ENCODE measurements around the gene ALG2. TPM values are rescaled to one million over a fixed set of nuclear protein-coding genes. Genes with fewer than 3 reads are reported as not detected.
"Not testable (repeated sequence)": the region's sequence is repeated elsewhere in the genome, so short reads cannot be mapped to it uniquely, and the experiment has no call there.

ALG2 gene
- total and polyA plus RNA-seq, 10 donors = 15.4 to 39.5 (median 26.0) TPM

GRCh38 chr9:99199938-99200539 is 21.7 kb downstream of the ALG2 start:
- H3K27me3 ChIP-seq (replicated peaks in 1 of 7) = no peaks in the 10 kb centered on the region
- no peaks in the 10 kb centered on the region for H3K9me3 ChIP-seq
- H3K27ac ChIP-seq = no peak overlapping the region
- WGBS, 5 donors = 78 to 83% (median 79%) methylated on average over 8 of the region's 8 CpGs
- intact Hi-C loops (cut with DNase I; ENCODE audit: low total_unique reads) = no loop called here
- no peaks in the 10 kb centered on the region for H3K36me3 ChIP-seq
- DNase-seq = no peak
- no peaks in the 10 kb centered on the region for H3K4me1 ChIP-seq
- no peak for TF ChIP-seq CTCF (IDR thresholded peaks at IDR 0.05 in 8 of 11, conservative IDR thresholded peaks at IDR 0.05 in 3 of 11)
- no peak for TF ChIP-seq POLR2AphosphoS5 (IDR thresholded peaks at IDR 0.05)
- TF ChIP-seq POLR2A (IDR thresholded peaks at IDR 0.05) = no peak
- no peak overlapping the region for H3K4me3 ChIP-seq

GRCh38 chr9:99197987-99198386 is 23.8 kb downstream of the ALG2 start:
- H3K4me3 ChIP-seq = no peak overlapping the region
- H3K27ac ChIP-seq = no peak overlapping the region
- TF ChIP-seq POLR2A (IDR thresholded peaks at IDR 0.05) (no peak), CTCF (IDR thresholded peaks at IDR 0.05 in 8 of 11, conservative IDR thresholded peaks at IDR 0.05 in 3 of 11) (no peak), POLR2AphosphoS5 (IDR thresholded peaks at IDR 0.05) (no peak)
- intact Hi-C loops (cut with DNase I; ENCODE audit: low total_unique reads) = no loop called here
- no peak for DNase-seq
- WGBS, 5 donors = 79 to 93% (median 83%) methylated on average over 9 of the region's 9 CpGs
- H3K27me3 ChIP-seq (replicated peaks in 1 of 7) = no peaks in the 10 kb centered on the region
- H3K4me1 ChIP-seq = no peaks in the 10 kb centered on the region
- no peaks in the 10 kb centered on the region for H3K9me3 ChIP-seq
- H3K36me3 ChIP-seq = no peaks in the 10 kb centered on the region

GRCh38 chr9:99197124-99197630 is 24.6 kb downstream of the ALG2 start:
- 82 to 97% (median 90%) methylated on average over 3 of the region's 3 CpGs for WGBS, 5 donors
- intact Hi-C loops (cut with DNase I; ENCODE audit: low total_unique reads) = no loop called here
- H3K27ac ChIP-seq = no peak overlapping the region
- H3K9me3 ChIP-seq = no peaks in the 10 kb centered on the region
- no peaks in the 10 kb centered on the region for H3K36me3 ChIP-seq
- H3K4me3 ChIP-seq = no peak overlapping the region
- DNase-seq = no peak
- H3K27me3 ChIP-seq (replicated peaks in 1 of 7) = no peaks in the 10 kb centered on the region
- no peaks in the 10 kb centered on the region for H3K4me1 ChIP-seq
- TF ChIP-seq POLR2A (IDR thresholded peaks at IDR 0.05) = no peak
- no peak for TF ChIP-seq POLR2AphosphoS5 (IDR thresholded peaks at IDR 0.05)
- no peak for TF ChIP-seq CTCF (IDR thresholded peaks at IDR 0.05 in 8 of 11, conservative IDR thresholded peaks at IDR 0.05 in 3 of 11)

GRCh38 chr9:99196484-99196883 is 25.3 kb downstream of the ALG2 start:
- H3K4me1 ChIP-seq; H3K9me3 ChIP-seq; H3K27me3 ChIP-seq (replicated peaks in 1 of 7); H3K36me3 ChIP-seq; DNase-seq; H3K4me3 ChIP-seq; intact Hi-C loops (cut with DNase I; ENCODE audit: low total_unique reads); H3K27ac ChIP-seq: not testable (repeated sequence)
- WGBS, 5 donors = 67 to 86% (median 78%) methylated on average over 5 of the region's 5 CpGs

GRCh38 chr9:99193466-99193821 is 28.3 kb downstream of the ALG2 start:
- no peaks in the 10 kb centered on the region for H3K4me1 ChIP-seq
- no peak for TF ChIP-seq CTCF (IDR thresholded peaks at IDR 0.05 in 8 of 11, conservative IDR thresholded peaks at IDR 0.05 in 3 of 11)
- no peak for TF ChIP-seq POLR2AphosphoS5 (IDR thresholded peaks at IDR 0.05)
- no peak for TF ChIP-seq POLR2A (IDR thresholded peaks at IDR 0.05)
- no peak for DNase-seq
- no peaks in the 10 kb centered on the region for H3K27me3 ChIP-seq (replicated peaks in 1 of 7)
- WGBS, 5 donors = 60 to 75% (median 68%) methylated on average over 2 of the region's 2 CpGs
- intact Hi-C loops (cut with DNase I; ENCODE audit: low total_unique reads) = no loop called here
- H3K27ac ChIP-seq = no peak overlapping the region
- no peaks in the 10 kb centered on the region for H3K9me3 ChIP-seq
- no peak overlapping the region for H3K4me3 ChIP-seq
- no peaks in the 10 kb centered on the region for H3K36me3 ChIP-seq

Data from spleen (tissue), 11 donors.